HL-60 (cell line): ENCODE measurements around the gene ZNF670.

Experiments used
- DNase-seq, 2 experiments: peaks; one replicate each; pipeline ENCODE4 v3.0.0-alpha.2; 2010 to 2020; ENCODE audit warnings: low read depth in 1 of 2, low spot score in 1 of 2
- H3K27ac ChIP-seq: fragments of 250-450 bp; sonication (Bioruptor Pico); replicated peaks from 2 replicates; pipeline ENCODE4 v1.5.1; 2020; ENCODE audit warnings: mild to moderate bottlenecking, moderate library complexity
- H3K27me3 ChIP-seq: fragments of 250-450 bp; sonication (Bioruptor Pico); 2 replicates; pipeline ENCODE4 v1.5.1; 2021; ENCODE audit warnings: mild to moderate bottlenecking, moderate library complexity; ENCODE audit not compliant: insufficient read depth, poor library complexity, severe bottlenecking
- H3K4me3 ChIP-seq: replicated peaks from 2 replicates; pipeline ENCODE4 v1.5.1; 2011; ENCODE audit warnings: mild to moderate bottlenecking, control low read depth, low read length; ENCODE audit not compliant: insufficient read depth
- CTCF ChIP-seq: IDR thresholded peaks from one replicate; pipeline ENCODE4 v1.5.1; 2011; ENCODE audit warnings: low read length, control low read depth, inconsistent platforms; ENCODE audit not compliant: insufficient read depth
- GABPA ChIP-seq: IDR thresholded peaks from 2 replicates; pipeline ENCODE4 v1.6.1; 2012; ENCODE audit warnings: low read depth
- POLR2AphosphoS5 ChIP-seq: IDR thresholded peaks from 2 replicates; pipeline ENCODE4 v1.6.1; 2012; ENCODE audit warnings: low read depth
- REST ChIP-seq: IDR thresholded peaks from 2 replicates; pipeline ENCODE4 v1.6.1; 2012; ENCODE audit warnings: low read depth; ENCODE audit not compliant: insufficient replicate concordance
- SPI1 ChIP-seq: IDR thresholded peaks from 2 replicates; pipeline ENCODE4 v1.6.1; 2012; ENCODE audit warnings: low read depth, mild to moderate bottlenecking, borderline replicate concordance

ZNF670 gene

GRCh38 chr1:247119600-247120407 is 41.2 kb upstream of the ZNF670 start:
- H3K4me3 ChIP-seq, result no peak overlapping the region
- no peak for DNase-seq
- no peak overlapping the region for H3K27ac ChIP-seq
- no peaks in the 10 kb centered on the region for H3K27me3 ChIP-seq
- no peak for TF ChIP-seq GABPA

DNA sequence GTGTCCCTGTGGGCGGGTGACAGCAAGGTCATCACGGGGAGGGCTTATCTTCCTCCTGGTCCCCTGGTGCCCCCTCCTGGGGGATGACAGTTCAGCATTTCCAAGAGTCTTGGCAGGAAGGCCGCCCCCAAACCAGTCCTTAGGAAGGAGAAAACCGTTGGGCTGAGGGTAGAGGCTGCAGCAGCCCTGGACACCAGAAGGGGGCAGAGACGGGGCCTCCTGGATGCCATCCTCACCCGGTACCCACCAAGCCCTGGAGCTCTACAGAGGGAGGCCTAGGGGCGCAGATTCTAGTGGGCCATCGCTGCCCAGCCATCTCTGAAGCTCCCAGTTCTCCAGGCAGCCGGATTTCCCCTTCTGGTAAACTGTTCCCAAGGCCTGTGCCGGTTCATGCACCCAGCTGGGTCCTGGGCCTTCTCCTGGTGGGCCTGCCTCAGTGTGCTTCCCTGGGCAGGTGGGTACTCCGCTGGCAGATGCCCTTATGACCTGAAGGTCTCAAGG is 40.4 kb upstream of the ZNF670 start:
- Histone ChIP-seq H3K4me3 (no peak overlapping the region), H3K27ac (no peak overlapping the region), H3K27me3 (no peaks in the 10 kb centered on the region)
- no peak for TF ChIP-seq POLR2AphosphoS5
- TF ChIP-seq GABPA, result no peak
- TF ChIP-seq CTCF, result no peak
- no peak for TF ChIP-seq REST
- TF ChIP-seq SPI1, result no peak
- DNase-seq, result peak in 1 of 2 experiments; percentile 13

DNA sequence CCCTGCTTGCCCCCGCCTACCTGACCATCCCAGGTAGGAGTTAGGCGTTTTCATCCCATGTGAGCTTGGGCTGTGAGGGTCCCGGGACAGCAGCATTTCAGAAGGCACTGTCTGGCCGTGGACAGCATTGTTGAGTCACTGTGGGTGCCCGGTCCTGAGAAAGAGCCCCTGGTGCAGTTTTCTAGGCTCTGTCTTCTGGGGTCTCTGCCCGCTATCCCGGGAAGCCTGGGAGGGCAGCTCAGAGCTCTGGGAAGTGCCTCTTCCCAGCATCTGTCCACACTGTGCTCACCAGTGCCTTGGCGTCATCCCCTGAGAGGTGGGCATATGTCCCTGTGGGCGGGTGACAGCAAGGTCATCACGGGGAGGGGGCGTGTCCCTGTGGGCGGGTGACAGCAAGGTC is 36.9 kb upstream of the ZNF670 start:
- no peak for DNase-seq
- H3K4me3 ChIP-seq, result no peak overlapping the region
- peaks cover 12% of the 10 kb centered on the region for H3K27me3 ChIP-seq
- TF ChIP-seq SPI1 (no peak), CTCF (no peak), REST (no peak), POLR2AphosphoS5 (no peak), GABPA (no peak)
- no peak overlapping the region for H3K27ac ChIP-seq

DNA sequence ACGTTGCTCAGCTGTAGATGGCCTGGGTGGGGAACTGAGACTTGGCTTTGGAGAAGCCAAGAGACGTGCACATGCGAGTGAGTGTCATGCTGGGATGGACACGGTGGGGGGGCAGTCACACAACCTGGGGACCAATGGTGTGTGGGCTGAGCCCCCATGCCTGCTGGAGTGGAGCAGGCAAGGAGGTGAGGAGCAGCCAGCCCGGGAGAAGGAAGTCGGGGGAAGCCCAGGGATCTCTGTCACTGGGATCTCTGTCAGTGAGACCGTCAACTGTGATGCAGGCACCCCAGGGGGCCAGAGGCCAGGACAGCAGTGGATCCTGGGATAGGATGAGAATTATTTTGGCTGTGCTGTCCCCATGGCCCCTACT is 36.5 kb upstream of the ZNF670 start:
- Histone ChIP-seq H3K4me3 (no peak overlapping the region), H3K27ac (no peak overlapping the region), H3K27me3 (peaks cover 13% of the 10 kb centered on the region)
- no peak for DNase-seq
- TF ChIP-seq POLR2AphosphoS5 (no peak), SPI1 (no peak), GABPA (no peak), CTCF (no peak), REST (no peak)
